Gastrocnemius medialis (tissue), 4 donors: ENCODE data around the gene PRKAG2.

Experiments
- POLR2A ChIP-seq, 2 donors: fragments of 450-650 bp; IDR thresholded peaks; one replicate each; pipeline ENCODE4 v1.6.1; 2017; ENCODE audit warnings: antibody characterized with exemption in 2 of 2, mild to moderate bottlenecking in 2 of 2, moderate library complexity in 2 of 2
- TF ChIP-seq, protein P1 (sequence below), 5 experiments: fragments of 450-650 bp in 3 of 5; fragments of 200-600 bp in 2 of 5; sonication (generic) in 2 of 5; IDR thresholded peaks in 4 of 5; conservative IDR thresholded peaks in 1 of 5; 1 replicate in 4 of 5; 2 replicates in 1 of 5; pipeline ENCODE4 v1.5.1; 2016 to 2019; ENCODE audit warnings: antibody characterized with exemption in 5 of 5, mild to moderate bottlenecking in 3 of 5, moderate library complexity in 3 of 5

DNA sequence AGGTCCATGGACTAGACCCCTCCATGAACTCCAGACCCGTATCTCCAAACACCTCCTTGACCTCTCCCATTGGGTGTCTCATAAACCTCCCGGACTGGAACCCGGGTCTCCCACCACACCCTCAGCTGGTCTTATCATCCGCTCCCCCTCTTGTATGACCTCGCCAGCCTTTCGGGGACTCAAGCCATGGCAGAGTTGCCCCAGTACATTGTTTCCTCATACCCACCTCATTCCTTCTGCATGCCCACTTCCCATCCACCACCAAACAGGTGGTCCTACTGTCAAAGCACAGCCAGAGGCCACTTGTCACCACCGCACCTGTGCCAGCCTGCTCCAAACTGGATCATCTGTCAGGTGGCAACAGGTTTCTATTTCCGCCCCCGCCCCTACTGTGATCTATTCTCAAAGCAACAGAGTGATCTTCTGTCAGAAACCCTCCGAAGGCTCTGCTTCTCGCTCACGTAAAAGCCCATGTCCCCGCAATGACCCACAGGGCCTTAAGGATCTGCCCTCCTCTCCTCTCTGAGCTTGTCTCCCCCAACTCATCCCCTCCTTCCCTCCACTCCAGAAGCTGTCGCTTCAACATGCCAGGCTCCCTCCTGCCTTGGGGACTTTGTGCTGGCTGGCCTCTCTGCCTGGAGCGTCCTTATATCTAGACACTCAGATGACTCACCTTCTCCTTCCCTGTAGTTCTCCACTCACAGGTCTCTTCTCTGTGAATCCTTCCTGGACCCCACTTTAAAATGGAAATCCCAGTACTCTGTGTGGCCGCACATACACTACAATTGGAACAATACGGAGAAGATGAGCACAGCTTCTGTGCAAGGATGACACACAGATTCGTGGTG lies 22.8 kb upstream of the PRKAG2 start:
- TF ChIP-seq, protein P1, sequence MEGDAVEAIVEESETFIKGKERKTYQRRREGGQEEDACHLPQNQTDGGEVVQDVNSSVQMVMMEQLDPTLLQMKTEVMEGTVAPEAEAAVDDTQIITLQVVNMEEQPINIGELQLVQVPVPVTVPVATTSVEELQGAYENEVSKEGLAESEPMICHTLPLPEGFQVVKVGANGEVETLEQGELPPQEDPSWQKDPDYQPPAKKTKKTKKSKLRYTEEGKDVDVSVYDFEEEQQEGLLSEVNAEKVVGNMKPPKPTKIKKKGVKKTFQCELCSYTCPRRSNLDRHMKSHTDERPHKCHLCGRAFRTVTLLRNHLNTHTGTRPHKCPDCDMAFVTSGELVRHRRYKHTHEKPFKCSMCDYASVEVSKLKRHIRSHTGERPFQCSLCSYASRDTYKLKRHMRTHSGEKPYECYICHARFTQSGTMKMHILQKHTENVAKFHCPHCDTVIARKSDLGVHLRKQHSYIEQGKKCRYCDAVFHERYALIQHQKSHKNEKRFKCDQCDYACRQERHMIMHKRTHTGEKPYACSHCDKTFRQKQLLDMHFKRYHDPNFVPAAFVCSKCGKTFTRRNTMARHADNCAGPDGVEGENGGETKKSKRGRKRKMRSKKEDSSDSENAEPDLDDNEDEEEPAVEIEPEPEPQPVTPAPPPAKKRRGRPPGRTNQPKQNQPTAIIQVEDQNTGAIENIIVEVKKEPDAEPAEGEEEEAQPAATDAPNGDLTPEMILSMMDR (IDR thresholded peaks at IDR 0.05 in 4 of 5, conservative IDR thresholded peaks at IDR 0.05 in 1 of 5) = no peak
- no peak for TF ChIP-seq POLR2A (IDR thresholded peaks at IDR 0.05)
